Smooth muscle cell (in vitro differentiated cells): Measurements from ENCODE around the gene CSNK1G2. TPM values are rescaled to one million over a fixed set of nuclear protein-coding genes. Genes with fewer than 3 reads are reported as not detected.

ENCODE experiments used
- DNase-seq: peaks from one replicate; lab custom pipeline; 2025; ENCODE audit not compliant: unreplicated experiment; lab: John Stamatoyannopoulos, UW
- H2AFZ ChIP-seq: fragments of 200-600 bp; sonication (generic); 2 replicates; pipeline ENCODE4 v1.6.0; 2016; ENCODE audit warnings: antibody characterized with exemption, low read depth, mild to moderate bottlenecking
- H3F3A ChIP-seq: fragments of 200-600 bp; sonication (generic); 2 replicates; pipeline ENCODE4 v1.6.0; 2017; ENCODE audit warnings: antibody characterized with exemption, low read depth
- H3K27ac ChIP-seq: fragments of 200-600 bp; sonication (generic); 2 replicates; pipeline ENCODE4 v1.5.1; 2016; ENCODE audit warnings: low read depth, mild to moderate bottlenecking
- H3K27me3 ChIP-seq: fragments of 200-600 bp; sonication (generic); 2 replicates; pipeline ENCODE4 v1.6.1; 2016; ENCODE audit warnings: low read depth, mild to moderate bottlenecking
- H3K36me3 ChIP-seq: fragments of 200-600 bp; sonication (generic); 2 replicates; pipeline ENCODE4 v1.5.1; 2016; ENCODE audit warnings: low read depth
- H3K4me1 ChIP-seq: fragments of 200-600 bp; sonication (generic); 2 replicates; pipeline ENCODE4 v1.5.1; 2016; ENCODE audit warnings: low read depth
- H3K4me2 ChIP-seq: fragments of 200-600 bp; sonication (generic); 2 replicates; pipeline ENCODE4 v1.6.0; 2016; ENCODE audit warnings: mild to moderate bottlenecking
- H3K4me3 ChIP-seq: fragments of 200-600 bp; sonication (generic); 2 replicates; pipeline ENCODE4 v1.5.1; 2016; ENCODE audit warnings: mild to moderate bottlenecking
- H3K79me2 ChIP-seq: fragments of 200-600 bp; sonication (generic); 2 replicates; pipeline ENCODE4 v1.6.0; 2016; ENCODE audit warnings: low read depth, mild to moderate bottlenecking
- H3K9ac ChIP-seq: fragments of 200-600 bp; sonication (generic); 2 replicates; pipeline ENCODE4 v1.6.0; 2016; ENCODE audit warnings: low read depth
- H3K9me3 ChIP-seq: fragments of 200-600 bp; sonication (generic); replicated peaks from 2 replicates; pipeline ENCODE4 v1.5.1; 2016; ENCODE audit warnings: low read depth
- H4K20me1 ChIP-seq: fragments of 200-600 bp; sonication (generic); 2 replicates; pipeline ENCODE4 v1.6.0; 2016; ENCODE audit warnings: low read depth
- WGBS: methylation state at CpG from one replicate; pipeline ENCODE4 v1.1.7; 2016; ENCODE audit warnings: low lambda C conversion rate; 5-methylcytosine and 5-hydroxymethylcytosine counted together
- polyA plus RNA-seq: library from polyadenylated mRNA; unstranded; fragments of >200 nt; fragmentation: Nextera tagmentation; extraction: Ambion mirVana; gene quantifications from 2 replicates; pipeline ENCODE4 v1.2.1, GENCODE V29; 2016
- total RNA-seq: library from RNA; depleted of rRNA; stranded (reverse); fragments of >200 nt; gene quantifications from 2 replicates; pipeline ENCODE4 v1.2.3, GENCODE V29; 2014
- TF ChIP-seq, protein P1 (sequence below): fragments of 200-600 bp; sonication (generic); IDR thresholded peaks from 2 replicates; pipeline ENCODE4 v1.5.1; 2017; ENCODE audit warnings: borderline replicate concordance, mild to moderate bottlenecking, antibody characterized with exemption; ENCODE audit not compliant: insufficient read depth, poor library complexity, severe bottlenecking

CSNK1G2 gene
- total and polyA plus RNA-seq, 2 experiments from 2014 or later = 53.5 to 74.9 TPM

DNA sequence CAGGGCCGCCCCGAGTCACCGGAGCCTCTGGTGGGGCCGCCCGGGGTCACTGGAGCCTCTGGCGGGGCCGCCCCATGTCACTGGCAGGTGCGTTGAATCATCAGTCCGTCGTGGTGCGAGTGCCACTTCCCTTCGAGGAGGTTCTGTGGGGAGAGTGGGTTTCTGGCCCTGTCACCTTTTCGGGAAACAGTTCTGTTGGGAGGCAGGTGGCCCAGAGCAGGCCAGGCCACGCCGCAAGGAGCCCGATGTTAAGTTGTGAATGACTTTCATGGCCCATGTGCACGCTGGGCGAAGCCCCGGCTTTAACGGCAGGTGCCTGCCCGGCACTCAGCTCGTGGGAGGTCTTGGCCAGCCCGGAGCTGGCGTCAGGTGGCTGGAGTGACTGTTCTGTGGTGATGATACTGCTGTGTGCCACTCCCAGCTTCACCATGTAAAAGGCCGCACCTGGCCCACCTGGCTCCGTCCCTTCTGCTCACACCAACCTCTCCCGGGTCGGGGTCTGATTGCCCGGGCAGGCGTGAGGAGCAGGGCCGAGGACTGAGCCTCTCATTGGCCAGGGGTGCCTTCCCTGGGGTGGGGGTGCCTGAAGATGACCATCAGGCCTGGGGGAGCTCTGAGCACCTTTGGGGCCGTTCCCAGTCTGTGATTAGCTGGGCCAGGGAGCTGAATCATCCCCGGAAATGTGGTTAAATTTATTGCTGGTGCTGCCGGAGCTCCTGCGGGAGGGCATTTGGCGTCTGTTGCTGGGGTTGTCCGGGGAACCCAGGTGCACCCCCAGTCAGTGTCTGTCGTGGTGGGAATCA lies 29.2 kb downstream of the CSNK1G2 start:
- no peaks in the 10 kb centered on the region for H3K4me1 ChIP-seq
- H3K27me3 ChIP-seq = no peaks in the 10 kb centered on the region
- H4K20me1 ChIP-seq = peaks cover 94% of the 10 kb centered on the region
- TF ChIP-seq, protein P1, sequence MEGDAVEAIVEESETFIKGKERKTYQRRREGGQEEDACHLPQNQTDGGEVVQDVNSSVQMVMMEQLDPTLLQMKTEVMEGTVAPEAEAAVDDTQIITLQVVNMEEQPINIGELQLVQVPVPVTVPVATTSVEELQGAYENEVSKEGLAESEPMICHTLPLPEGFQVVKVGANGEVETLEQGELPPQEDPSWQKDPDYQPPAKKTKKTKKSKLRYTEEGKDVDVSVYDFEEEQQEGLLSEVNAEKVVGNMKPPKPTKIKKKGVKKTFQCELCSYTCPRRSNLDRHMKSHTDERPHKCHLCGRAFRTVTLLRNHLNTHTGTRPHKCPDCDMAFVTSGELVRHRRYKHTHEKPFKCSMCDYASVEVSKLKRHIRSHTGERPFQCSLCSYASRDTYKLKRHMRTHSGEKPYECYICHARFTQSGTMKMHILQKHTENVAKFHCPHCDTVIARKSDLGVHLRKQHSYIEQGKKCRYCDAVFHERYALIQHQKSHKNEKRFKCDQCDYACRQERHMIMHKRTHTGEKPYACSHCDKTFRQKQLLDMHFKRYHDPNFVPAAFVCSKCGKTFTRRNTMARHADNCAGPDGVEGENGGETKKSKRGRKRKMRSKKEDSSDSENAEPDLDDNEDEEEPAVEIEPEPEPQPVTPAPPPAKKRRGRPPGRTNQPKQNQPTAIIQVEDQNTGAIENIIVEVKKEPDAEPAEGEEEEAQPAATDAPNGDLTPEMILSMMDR = no peak
- no peak overlapping the region for H3K4me3 ChIP-seq
- H3F3A ChIP-seq = no peaks in the 10 kb centered on the region
- peaks cover 52% of the 10 kb centered on the region for H3K79me2 ChIP-seq
- no peak overlapping the region for H2AFZ ChIP-seq
- no peak overlapping the region for H3K9ac ChIP-seq
- no peaks in the 10 kb centered on the region for H3K9me3 ChIP-seq
- no peaks in the 10 kb centered on the region for H3K36me3 ChIP-seq
- WGBS = 97% methylated on average over 33 of the region's 38 CpGs
- no peak overlapping the region for H3K27ac ChIP-seq
- H3K4me2 ChIP-seq = no peak overlapping the region
- no peak for DNase-seq

DNA sequence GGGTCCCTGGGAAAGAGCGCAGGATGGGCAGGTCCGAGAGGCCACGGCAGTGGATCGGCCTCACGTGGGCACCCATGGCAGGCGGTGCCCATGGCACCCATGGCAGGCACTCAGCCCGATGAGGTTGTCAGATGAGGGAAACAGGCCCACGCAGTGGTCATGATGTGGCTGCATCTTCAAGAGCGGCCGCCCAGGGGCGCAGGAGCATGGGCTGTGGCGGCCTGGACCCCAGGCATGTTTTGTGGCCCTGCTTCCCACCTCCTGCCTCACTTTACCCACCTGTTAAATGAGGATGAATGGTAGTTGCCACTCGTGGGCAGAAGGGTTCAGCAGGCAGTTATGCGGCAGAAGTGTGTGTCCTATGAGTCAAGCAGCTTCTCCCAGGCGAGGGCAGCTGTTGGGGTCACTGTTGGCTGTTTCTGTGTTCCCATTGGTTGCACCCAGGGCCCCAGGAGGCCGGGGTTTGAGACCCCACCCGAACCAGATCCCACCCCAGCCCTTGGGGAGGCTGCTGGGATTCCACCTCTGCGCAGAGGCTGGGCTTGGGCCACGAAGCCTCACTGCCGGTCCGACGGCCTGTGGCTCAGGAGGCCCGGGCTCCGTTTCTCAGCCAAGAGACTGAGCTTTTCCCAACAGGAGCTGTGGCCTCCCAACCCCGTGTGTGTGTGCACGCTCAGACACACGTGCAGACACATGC lies 30.0 kb downstream of the CSNK1G2 start:
- no peak overlapping the region for H3K4me2 ChIP-seq
- no peak overlapping the region for H3K4me3 ChIP-seq
- no peak overlapping the region for H2AFZ ChIP-seq
- H3K9ac ChIP-seq = no peak overlapping the region
- H3K9me3 ChIP-seq = no peaks in the 10 kb centered on the region
- H3K27me3 ChIP-seq = no peaks in the 10 kb centered on the region
- TF ChIP-seq, protein P1 = no peak
- WGBS = 96% methylated on average over 25 of the region's 27 CpGs
- peaks cover 50% of the 10 kb centered on the region for H3K79me2 ChIP-seq
- no peak for DNase-seq
- no peaks in the 10 kb centered on the region for H3K4me1 ChIP-seq
- H4K20me1 ChIP-seq = peaks cover 94% of the 10 kb centered on the region
- H3F3A ChIP-seq = no peaks in the 10 kb centered on the region
- no peaks in the 10 kb centered on the region for H3K36me3 ChIP-seq
- no peak overlapping the region for H3K27ac ChIP-seq

DNA sequence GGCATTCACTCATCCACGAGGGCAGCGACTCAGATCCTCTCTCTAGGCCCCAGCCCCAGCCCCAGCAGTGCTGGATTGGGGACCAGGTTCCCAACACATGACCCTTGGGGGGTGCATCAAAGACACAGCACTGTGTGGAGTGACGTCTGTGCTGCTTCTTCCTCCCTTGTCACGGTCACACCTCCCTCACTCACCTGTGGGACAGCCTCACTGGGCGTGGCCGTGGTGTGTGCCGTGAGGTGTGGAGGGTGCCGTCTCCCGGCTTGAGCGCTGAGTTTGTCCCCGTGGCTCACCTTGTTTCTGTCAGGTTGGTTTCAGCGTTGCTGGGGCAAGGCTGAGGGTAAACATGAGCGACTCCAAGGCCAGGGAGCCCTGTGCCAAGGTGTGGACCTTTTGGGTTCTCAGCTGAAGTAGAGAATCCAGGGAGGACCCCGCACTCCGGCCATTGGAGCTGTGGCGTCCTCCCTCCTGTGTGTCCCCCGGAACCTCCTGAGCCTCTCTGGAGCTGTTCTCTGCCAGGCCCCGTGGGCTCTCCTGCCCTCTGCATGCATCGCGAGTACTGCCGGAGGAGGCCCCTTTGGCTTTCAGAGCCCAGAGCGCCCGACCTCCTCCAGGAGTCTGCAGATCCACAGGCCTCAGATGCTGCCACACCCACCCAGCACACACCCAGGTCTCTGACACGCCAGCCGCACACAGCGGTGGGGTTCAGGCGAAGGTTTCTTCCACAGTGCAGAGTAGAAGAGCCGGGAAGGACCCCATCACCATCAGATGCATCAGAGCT lies 33.6 kb downstream of the CSNK1G2 start:
- no peak overlapping the region for H3K4me2 ChIP-seq
- TF ChIP-seq, protein P1 = no peak
- WGBS = 97% methylated on average over 27 of the region's 28 CpGs

More for the DNA sequence above, 33.6 kb downstream of the CSNK1G2 start:
- H3K36me3 ChIP-seq = no peaks in the 10 kb centered on the region
- no peak overlapping the region for H3K4me3 ChIP-seq
- peaks cover 35% of the 10 kb centered on the region for H3K79me2 ChIP-seq
- DNase-seq = no peak
- H3K27me3 ChIP-seq = no peaks in the 10 kb centered on the region
- H3K4me1 ChIP-seq = no peaks in the 10 kb centered on the region
- no peaks in the 10 kb centered on the region for H3K9me3 ChIP-seq
- H3K9ac ChIP-seq = no peak overlapping the region
- no peak overlapping the region for H2AFZ ChIP-seq
- peaks cover 87% of the 10 kb centered on the region for H4K20me1 ChIP-seq
- no peak overlapping the region for H3K27ac ChIP-seq
- H3F3A ChIP-seq = no peaks in the 10 kb centered on the region
